Progenitor cell of endocrine pancreas (in vitro differentiated cells): ENCODE results near the gene STK32B. TPM values are rescaled to one million over a fixed set of nuclear protein-coding genes. Genes with fewer than 3 reads are reported as not detected.

Experiments
- DNase-seq: peaks from one replicate; pipeline ENCODE4 v3.0.0; 2021; ENCODE audit warnings: low spot score; ENCODE audit not compliant: unreplicated experiment
- H3K27ac Mint-ChIP-seq: 2 replicates; pipeline ENCODE4 v1.8.0; 2021; ENCODE audit warnings: mild to moderate bottlenecking, moderate library complexity, mixed read lengths
- H3K27me3 Mint-ChIP-seq: 2 replicates; pipeline ENCODE4 v1.8.0; 2021; ENCODE audit warnings: mixed read lengths
- H3K36me3 Mint-ChIP-seq: 2 replicates; pipeline ENCODE4 v1.8.0; 2022; ENCODE audit warnings: mixed read lengths; ENCODE audit not compliant: insufficient read depth
- H3K4me1 Mint-ChIP-seq: 2 replicates; pipeline ENCODE4 v1.8.0; 2021; ENCODE audit warnings: low read depth, mixed read lengths
- H3K4me3 Mint-ChIP-seq: 2 replicates; pipeline ENCODE4 v1.8.0; 2021; ENCODE audit warnings: low read depth, mild to moderate bottlenecking, moderate library complexity, mixed read lengths
- H3K9me3 Mint-ChIP-seq: 2 replicates; pipeline ENCODE4 v1.8.0; 2021; ENCODE audit warnings: low read depth, mixed read lengths
- CTCF ChIP-seq: fragments of 200-600 bp; sonication (generic); IDR thresholded peaks from one replicate; pipeline ENCODE4 v1.5.0; 2021; ENCODE audit warnings: antibody characterized with exemption, mild to moderate bottlenecking; ENCODE audit not compliant: unreplicated experiment
- total RNA-seq: library from RNA; stranded (reverse); gene quantifications from 2 replicates; pipeline ENCODE4 v1.2.1, GENCODE V29; 2021

The STK32B gene
- total RNA-seq, 1 donor from 2014 or later = 0.36 TPM

- no peak overlapping the region for H3K27ac Mint-ChIP-seq
- H3K36me3 Mint-ChIP-seq = no peaks in the 10 kb centered on the region
- TF ChIP-seq CTCF = no peak
- no peak for DNase-seq
- peaks cover 19% of the 10 kb centered on the region for H3K27me3 Mint-ChIP-seq
- H3K4me1 Mint-ChIP-seq = no peaks in the 10 kb centered on the region
- H3K9me3 Mint-ChIP-seq = no peaks in the 10 kb centered on the region
- H3K4me3 Mint-ChIP-seq = no peak overlapping the region
These were observed 92.7 kb downstream of the STK32B start for GRCh38 chr4:5143940-5144339.

GRCh38 chr4:5144384-5144783 is 93.1 kb downstream of the STK32B start:
- Mint-ChIP-seq H3K4me3 (no peak overlapping the region), H3K4me1 (no peaks in the 10 kb centered on the region), H3K27ac (no peak overlapping the region), H3K36me3 (no peaks in the 10 kb centered on the region), H3K9me3 (no peaks in the 10 kb centered on the region), H3K27me3 (peaks cover 16% of the 10 kb centered on the region)
- TF ChIP-seq CTCF = no peak
- DNase-seq = no peak

- Mint-ChIP-seq H3K9me3 (no peaks in the 10 kb centered on the region), H3K27me3 (peaks cover 20% of the 10 kb centered on the region), H3K4me1 (no peaks in the 10 kb centered on the region), H3K4me3 (no peak overlapping the region), H3K27ac (no peak overlapping the region), H3K36me3 (no peaks in the 10 kb centered on the region)
- no peak for TF ChIP-seq CTCF
- no peak for DNase-seq
These were observed 95.0 kb downstream of the STK32B start for GRCh38 chr4:5146248-5146647.

- H3K4me3 Mint-ChIP-seq = no peak overlapping the region
- H3K9me3 Mint-ChIP-seq = no peaks in the 10 kb centered on the region
- peaks cover 6% of the 10 kb centered on the region for H3K4me1 Mint-ChIP-seq
- H3K36me3 Mint-ChIP-seq = no peaks in the 10 kb centered on the region
- no peak for DNase-seq
- no peak for TF ChIP-seq CTCF
- no peak overlapping the region for H3K27ac Mint-ChIP-seq
- peaks cover 26% of the 10 kb centered on the region for H3K27me3 Mint-ChIP-seq
These were observed 101.2 kb downstream of the STK32B start for GRCh38 chr4:5152521-5152920.

- peaks cover 21% of the 10 kb centered on the region for H3K27me3 Mint-ChIP-seq
- H3K9me3 Mint-ChIP-seq = no peaks in the 10 kb centered on the region
- H3K36me3 Mint-ChIP-seq = no peaks in the 10 kb centered on the region
These were observed 105.4 kb downstream of the STK32B start for GRCh38 chr4:5156682-5157081.

More at GRCh38 chr4:5156682-5157081, 105.4 kb downstream of the STK32B start:
- no peak for TF ChIP-seq CTCF
- Mint-ChIP-seq H3K4me3 (no peak overlapping the region), H3K27ac (no peak overlapping the region), H3K4me1 (peaks cover 15% of the 10 kb centered on the region)
- DNase-seq = no peak
